GM21367 (cell line): ENCODE data around the gene BAD.

Experiments
- ATAC-seq: cut with Tn5 transposase; IDR thresholded peaks from one replicate; pipeline ENCODE4 v1.9.1; 2021; ENCODE audit not compliant: unreplicated experiment

BAD gene

DNA sequence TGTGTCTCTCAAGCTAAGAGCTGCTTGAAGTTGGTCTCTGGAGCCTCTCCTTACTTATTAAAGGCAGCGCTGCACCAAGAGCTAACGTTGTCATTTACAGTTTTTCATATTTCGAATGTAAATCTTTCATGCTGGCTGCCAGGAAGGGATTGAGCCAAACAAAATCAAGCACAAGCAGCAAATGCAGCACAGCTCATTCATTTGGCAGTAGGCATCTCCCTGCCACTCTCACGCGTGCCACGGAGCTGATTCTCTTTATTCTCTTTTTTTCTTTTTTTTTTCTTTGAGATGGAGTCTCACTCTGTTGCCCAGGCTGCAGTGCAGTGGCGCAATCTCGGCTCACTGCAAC lies 51.5 kb downstream of the BAD start:
- ATAC-seq: no peak

DNA sequence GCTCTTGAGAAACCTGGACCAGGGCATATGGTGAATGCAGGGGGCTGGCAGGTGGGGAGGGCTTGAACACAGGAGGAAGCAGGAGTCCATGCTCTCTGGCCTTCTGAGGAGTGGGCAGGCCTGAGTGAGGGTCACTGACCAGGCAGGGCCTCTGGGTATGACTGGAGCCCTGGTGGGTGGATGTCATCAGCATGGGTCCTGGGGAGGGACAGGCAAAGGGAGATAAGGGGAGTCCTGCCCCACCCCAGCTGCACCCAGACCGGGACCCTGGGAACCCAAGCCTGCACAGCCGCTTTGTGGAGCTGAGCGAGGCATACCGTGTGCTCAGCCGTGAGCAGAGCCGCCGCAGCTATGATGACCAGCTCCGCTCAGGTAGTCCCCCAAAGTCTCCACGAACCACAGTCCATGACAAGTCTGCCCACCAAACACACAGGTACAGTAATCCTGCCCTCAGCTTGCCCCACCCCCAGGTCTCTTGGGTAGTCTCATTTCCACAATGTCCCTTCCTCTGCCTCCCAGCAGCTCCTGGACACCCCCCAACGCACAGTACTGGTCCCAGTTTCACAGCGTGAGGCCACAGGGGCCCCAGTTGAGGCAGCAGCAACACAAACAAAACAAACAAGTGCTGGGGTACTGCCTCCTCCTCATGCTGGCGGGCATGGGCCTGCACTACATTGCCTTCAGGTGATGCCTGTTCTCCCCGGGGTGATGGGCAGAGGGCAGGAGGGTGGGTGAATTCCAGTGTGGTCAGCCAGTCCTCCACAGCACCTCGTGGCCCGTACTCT lies 52.1 kb downstream of the BAD start:
- ATAC-seq: no peak

DNA sequence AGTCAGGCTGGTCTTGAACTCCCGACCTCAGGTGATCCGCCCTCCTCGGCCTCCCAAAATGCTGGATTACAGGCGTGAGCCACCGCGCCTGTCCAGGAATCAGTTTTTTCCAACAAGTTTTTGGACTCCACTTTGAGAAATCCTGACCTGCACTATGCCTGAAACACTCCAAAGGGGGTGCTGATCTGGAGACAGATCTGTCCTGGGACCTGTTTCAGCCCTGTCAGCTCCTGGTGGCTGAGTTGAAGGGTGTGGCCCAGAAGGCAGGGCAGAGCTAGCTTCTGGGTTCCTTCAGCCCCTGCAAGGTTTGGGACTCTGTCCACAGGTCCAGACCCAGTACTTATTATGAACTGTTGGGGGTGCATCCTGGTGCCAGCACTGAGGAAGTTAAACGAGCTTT lies 52.9 kb downstream of the BAD start:
- no peak for ATAC-seq

DNA sequence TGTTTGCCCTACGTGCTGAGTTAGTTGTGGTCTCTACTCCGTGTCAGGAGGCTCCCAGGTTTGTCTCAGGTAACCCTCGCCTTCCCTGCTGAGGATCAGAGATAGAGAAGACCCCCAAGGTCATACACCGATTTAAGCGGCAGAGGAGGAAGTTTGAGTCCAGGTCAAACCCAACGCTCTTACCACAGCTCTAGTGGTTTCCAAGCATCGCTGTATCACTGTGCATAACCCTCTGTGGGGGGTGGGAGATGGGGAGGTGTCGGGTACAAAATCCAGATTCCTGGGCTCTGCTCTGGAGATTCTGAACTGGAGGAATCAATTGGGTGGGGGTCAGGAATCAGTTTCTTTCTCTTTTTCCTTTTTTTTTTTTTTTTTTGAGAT lies 53.5 kb downstream of the BAD start:
- no peak for ATAC-seq

DNA sequence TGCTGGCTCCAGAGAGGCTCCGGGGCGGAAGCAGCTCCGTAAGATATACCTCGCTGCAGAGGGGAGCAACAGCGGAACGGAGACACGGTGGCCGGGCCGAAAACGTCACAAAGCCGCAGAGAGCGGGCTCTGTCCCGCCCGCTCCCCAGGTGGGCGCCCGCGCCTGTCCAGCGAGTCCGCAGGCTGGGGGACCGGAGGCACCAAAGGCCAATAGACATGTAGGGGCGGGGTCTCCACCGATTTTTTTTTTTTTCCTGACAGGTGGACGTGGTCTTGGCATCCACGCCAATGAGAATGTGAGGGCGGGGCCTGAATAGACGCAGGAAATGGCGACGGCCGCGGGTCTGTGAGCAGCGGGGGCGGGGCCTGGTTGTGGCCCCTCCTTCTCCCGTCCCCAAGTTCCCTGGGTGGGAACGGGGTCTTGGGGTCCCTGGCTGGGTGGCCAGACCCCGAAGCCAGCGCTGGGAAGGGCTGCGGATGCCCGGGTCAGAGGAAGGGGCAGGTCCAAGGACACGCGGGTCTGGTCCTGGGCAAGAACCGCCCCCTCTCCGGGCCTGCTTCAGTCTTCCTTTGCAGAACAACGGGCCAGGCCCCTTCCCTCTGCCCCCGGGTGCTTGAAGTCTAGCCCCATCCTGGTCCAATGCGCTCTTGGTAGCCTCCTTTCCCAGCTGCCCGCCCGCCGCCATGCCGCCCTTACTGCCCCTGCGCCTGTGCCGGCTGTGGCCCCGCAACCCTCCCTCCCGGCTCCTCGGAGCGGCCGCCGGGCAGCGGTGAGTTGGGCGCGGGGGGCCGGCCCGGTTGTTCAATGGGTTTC lies 54.1 kb downstream of the BAD start, which contains the start of gene DNAJC4:
DNAJC4 (plus strand) TSS at position 378 of the 814 bp plus-strand sequence; CDS start at position 685, 307 bp downstream.
- peak; percentile 35 for ATAC-seq

DNA sequence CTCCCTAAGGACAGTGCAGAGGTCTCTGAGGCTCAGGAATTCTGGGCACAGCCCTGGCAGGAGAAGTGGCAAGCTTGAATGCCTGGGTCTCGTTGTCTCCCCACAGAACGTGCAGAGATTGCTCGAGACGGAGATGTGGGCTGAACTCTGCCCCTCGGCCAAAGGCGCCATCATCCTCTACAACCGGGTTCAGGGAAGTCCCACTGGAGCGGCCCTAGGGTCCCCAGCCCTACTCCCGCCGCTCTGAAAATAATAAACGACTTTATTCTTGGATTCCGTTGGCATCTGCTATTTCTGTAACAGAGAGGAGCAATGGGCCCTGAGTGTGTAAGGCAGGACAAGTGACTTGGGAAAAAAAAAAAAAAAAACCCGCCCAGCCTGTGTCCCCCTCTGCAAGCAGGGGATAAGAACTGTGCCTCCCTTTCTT lies 54.7 kb downstream of the BAD start:
- ATAC-seq: no peak

DNA sequence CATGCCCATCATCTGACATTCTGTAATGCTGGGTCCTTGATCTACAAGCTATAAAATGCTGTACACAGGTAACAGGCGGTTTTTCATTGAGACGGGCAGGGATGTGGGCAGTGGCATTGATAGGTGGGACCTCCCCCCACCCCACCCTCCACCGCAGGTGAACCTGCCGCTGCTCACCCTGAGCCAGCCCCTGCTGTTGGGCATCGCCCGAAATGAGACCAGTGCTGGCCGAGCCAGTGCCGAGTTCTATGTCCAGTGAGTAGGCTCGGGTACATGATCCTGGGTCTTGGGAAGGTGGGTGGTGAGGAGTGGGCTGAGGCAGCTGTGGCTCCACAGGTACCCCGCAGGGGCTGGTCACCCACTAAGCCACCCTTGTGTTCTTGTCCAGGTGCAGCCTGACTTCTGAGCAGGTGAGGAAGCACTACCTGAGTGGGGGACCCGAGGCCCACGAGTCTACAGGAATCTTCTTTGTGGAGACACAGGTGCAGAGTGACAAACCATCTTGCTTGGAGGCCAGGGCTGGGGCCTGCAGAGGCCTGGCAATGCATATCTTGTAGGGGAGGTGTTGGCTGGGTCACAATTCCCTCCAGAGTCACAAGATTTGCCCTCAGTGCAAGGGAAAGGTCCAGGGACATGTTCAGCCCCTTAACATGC lies 55.2 kb downstream of the BAD start:
- no peak for ATAC-seq

DNA sequence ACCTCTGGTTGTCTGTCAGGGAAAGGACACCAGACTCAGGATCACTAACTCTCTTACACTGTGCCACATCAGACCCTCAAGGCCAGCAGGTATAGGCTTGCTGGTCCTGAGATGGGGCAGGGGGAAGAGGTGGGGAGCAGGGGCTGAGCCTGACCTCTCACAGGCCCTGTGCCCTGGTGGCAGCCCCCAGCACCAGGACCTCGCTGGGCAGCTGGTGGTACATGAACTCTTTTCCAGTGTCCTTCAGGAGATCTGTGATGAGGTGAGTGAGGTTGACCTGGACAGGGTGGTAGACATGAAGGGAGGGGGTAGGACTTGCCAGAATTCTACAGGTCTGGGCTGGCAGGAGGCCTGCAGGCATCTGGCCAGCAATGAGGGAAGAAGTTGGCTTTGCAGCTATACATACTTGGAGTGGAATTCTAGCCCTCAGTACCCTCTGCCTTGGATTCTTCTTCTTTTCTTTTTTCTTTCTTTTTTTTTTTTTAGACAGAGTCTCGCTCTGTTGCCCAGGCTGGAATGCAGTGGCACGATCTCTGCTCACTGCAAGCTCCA lies 57.0 kb downstream of the BAD start:
- no peak for ATAC-seq

DNA sequence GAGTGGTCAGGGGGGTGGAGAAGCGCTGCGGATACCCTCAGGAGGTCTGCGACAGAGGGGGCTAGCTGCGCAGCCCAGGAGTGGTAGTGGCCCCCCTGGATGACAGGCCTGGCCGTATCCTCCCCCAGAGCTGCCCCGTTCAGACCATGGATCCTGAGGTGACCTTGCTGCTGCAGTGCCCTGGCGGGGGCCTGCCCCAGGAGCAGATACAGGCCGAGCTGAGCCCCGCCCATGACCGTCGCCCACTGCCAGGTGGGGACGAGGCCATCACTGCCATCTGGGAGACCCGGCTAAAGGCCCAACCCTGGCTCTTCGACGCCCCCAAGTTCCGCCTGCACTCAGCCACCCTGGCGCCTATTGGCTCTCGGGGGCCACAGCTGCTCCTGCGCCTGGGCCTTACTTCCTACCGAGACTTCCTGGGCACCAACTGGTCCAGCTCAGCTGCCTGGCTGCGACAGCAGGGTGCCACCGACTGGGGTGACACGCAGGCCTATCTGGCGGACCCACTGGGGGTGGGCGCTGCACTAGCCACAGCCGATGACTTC lies 57.9 kb downstream of the BAD start:
- no peak for ATAC-seq

DNA sequence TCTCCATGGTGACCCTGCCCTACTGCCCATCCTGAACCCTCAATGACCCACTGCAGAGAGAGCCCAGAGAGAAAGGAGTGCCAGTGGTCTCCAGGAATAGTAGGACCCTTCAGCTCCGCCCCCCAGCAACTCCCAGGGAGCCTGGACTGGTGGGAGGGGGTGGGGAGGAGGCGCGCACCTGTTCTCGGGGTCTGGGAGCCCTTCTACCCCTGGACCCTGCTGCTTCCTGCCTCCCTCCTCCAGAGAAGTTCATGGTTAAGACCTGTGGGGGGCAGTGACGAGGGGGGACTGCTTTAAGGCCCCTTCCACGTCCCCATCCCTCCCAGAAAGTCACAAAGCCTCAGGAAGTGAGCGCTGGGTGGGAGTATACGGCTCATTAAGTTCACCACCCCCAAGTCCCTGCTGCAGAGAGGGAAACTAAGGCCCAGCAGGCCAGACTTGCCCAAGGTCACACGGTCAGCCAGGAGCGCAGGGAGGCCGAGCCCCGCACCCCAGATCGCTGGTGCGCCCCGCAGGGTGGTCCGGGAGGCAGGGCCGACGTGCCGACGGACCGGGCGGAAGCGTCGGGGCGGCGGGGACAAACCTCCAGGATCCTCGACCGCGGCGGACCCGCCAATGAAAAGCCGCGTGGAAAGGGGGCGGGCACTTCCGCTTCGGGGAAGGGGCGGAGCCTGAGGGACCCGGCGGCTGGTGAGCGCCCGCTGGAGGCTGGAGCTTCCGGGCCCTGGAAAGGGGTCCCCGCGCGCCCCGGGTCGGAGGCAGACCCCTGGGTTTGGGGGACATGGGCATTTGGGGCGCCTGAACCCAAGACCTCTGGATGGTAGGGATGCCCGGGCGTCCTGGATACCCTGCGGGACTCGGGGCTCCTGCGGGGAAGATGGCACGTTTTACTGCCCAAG lies 58.6 kb downstream of the BAD start, which contains the start of the genes NUDT22 and TRPT1:
NUDT22 (plus strand) TSS at position 667 of the 899 bp plus-strand sequence. CDS start 379 bp downstream, outside the sequence.
TRPT1 (minus strand) TSS at position 579 of the 899 bp plus-strand sequence; CDS start at position 253, 326 bp downstream.
- no peak for ATAC-seq

DNA sequence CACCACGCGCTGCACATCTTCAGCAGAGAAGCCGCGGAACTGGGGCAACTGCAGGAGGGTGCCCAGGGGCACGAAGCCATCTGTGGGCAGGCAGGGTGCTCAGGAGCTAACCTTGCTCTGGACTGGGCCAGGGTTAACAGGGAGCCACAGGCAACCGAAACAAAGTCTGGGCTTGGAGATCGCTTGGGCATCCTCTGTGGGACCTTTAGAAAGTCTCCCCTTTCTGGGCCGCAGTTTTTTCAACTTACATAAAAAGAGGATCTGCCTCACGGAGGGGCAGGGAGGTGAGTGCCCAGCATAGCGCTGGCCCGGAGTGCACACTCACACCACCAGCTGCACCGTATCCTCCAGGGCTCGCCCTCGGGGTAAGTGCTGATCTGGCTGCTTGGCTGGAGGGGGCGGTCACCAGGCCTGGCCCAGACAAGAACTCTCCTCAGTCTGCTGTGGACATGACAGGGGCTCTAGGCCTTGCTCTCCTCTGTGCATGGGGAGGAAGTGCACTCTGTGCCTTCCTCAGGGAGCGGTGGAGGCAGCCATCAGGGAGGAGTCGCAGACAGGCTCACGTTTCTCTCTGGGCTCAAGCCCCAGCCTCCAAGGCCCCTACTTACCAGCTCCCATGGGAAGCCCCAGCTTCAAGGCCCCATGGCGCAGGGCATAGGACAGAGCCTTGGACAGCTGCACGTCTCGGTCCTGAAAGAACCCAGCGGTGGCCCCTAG lies 59.4 kb downstream of the BAD start:
- ATAC-seq: no peak

DNA sequence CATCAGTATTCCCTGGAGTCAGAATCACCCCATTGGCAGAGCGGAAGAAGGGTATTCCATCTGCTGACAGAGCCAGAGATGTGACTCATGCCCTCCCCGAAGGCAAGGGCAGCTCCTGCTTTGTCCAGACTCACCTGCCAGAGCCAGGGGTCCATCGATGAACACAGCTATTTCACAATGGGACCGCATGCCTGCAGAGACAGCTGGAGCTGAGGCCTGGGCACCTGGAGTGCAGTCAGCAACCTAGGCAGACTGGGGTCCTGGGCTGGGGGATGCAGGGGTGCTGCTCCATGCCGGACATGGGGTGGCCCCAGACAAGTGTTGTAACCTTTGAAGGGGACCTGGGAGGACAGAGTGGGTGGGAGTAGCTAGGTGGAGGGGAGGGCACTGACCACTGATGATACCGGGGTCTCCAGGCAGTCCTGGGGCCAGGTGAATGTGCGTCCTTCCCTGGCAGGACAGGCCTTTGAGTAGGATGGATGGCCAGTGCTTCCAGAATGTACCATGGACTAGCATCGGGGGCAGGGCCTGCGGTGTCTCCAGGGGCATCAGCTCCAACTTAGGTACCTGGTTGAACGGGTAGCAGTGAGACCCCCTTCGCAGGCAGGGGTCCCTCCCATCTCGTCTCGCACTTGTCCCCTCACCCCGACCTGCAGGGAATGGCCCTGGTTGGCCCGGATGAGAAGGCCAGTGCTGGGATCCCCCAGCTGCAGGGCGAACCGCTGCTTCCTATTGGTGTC lies 60.1 kb downstream of the BAD start:
- no peak for ATAC-seq

DNA sequence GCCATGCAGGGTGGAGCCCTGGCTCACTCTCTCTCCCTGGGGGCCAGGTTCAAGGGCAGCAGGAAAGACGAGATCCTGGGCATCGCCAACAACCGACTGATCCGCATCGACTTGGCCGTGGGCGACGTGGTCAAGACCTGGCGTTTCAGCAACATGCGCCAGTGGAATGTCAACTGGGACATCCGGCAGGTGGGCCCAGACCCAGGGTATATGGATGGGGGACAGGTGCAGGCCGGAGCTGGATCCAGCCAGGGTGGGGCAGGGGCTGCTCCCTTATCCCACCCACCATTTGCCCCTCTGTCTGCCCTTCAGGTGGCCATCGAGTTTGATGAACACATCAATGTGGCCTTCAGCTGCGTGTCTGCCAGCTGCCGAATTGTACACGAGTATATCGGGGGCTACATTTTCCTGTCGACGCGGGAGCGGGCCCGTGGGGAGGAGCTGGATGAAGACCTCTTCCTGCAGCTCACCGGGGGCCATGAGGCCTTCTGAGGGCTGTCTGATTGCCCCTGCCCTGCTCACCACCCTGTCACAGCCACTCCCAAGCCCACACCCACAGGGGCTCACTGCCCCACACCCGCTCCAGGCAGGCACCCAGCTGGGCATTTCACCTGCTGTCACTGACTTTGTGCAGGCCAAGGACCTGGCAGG lies 61.3 kb downstream of the BAD start:
- no peak for ATAC-seq

DNA sequence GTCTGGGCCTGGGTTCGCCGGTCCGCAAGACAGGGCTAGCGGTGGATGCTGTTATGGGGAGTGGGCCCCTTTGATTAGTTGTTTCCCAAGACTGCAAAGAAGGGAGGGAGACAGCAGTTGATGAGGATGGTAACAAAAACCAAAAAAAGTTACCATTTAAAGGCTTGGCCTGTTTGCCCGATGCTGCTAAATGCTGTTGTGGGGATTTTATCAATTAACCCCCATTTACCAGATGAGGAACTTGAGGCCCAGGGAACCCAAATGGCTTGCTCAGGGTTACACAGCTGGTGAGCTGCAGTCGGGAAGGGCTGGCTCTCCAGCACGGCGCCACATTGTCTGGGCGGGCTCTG lies 61.8 kb downstream of the BAD start:
- ATAC-seq: no peak

DNA sequence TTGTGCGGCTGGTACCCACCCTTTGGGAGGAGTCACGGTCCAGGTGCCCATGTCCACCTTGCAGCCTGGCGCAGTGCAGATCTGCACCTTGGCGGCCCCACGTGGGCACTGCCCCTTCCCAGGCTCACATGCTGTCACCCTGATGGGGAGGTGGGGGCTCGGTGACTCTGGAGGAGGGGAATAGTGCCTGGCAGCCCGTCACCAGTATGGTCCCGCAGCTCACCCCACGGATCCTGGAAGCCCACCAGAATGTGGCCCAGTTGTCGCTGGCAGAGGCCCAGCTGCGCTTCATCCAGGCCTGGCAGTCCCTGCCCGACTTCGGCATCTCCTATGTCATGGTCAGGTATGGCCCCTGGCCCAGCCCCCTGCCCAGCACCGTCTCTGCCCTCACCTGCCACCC lies 63.7 kb downstream of the BAD start:
- no peak for ATAC-seq

DNA sequence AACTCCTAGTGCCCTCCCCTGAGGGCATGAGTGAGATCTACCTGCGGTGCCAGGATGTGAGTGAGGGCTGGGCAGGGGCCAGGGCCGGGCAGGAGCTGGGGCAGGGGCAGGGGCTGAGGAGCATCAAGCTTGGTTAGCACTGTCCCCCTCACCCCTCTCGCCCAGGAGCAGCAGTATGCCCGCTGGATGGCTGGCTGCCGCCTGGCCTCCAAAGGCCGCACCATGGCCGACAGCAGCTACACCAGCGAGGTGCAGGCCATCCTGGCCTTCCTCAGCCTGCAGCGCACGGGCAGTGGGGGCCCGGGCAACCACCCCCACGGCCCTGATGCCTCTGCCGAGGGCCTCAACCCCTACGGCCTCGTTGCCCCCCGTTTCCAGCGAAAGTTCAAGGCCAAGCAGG lies 64.2 kb downstream of the BAD start:
- ATAC-seq: no peak
